ENCODE measurements around the gene SLC44A4.
"Not testable (repeated sequence)": the region's sequence is repeated elsewhere in the genome, so short reads cannot be mapped to it uniquely, and the experiment has no call there.

SLC44A4 gene

GRCh38 chr6:31861150-31861549 lies 17.6 kb downstream of the SLC44A4 start:
- peaks cover 6 to 14% of the 10 kb centered on the region in 2 donors for H3K4me1 ChIP-seq (ENCODE audit: control insufficient read depth in 1 of 2, insufficient read depth in 2 of 2, low read length in 2 of 2)
- no peak overlapping the region for H3K9ac ChIP-seq (ENCODE audit: low read depth in 1 of 2, low read length in 2 of 2)
- H3K4me3 ChIP-seq (ENCODE audit: low read depth in 1 of 2, low read length in 2 of 2) = no peak overlapping the region
- no peak overlapping the region for H3K27ac ChIP-seq (ENCODE audit: low read depth, low read length)
- no peaks in the 10 kb centered on the region for H3K27me3 ChIP-seq (ENCODE audit: control insufficient read depth in 1 of 2, insufficient read depth in 2 of 2, low read length in 2 of 2)
- H3K9me3 ChIP-seq (ENCODE audit: control insufficient read depth in 1 of 2, low read length in 2 of 2) = no peaks in the 10 kb centered on the region
- H3K36me3 ChIP-seq (ENCODE audit: control insufficient read depth in 1 of 2, insufficient read depth in 2 of 2, low read length in 2 of 2) = peaks cover 18 to 45% of the 10 kb centered on the region in 2 donors

DNA sequence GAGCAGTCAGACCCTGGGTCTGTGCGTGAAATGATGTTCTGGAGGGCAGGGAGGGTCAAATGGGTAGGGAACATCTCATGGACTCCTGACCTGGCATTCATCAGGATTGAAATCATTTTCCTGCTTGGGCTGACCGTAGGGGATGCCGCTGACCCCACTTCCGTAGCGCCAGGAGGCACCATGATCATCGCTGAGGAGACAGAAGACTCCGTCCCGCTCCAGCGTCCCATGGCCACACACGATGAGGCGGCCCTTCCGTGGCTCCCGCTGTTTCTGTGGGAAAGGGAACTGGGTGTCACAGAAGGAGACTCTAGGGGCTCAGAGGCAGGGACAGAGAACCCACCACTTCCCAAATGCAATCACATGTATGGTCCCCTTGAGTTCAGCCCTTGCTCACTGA lies 18.4 kb downstream of the SLC44A4 start:
- peaks cover 18 to 37% of the 10 kb centered on the region in 2 donors for H3K36me3 ChIP-seq (ENCODE audit: control insufficient read depth in 1 of 2, insufficient read depth in 2 of 2, low read length in 2 of 2)
- H3K9ac ChIP-seq (ENCODE audit: low read depth in 1 of 2, low read length in 2 of 2) = no peak overlapping the region
- H3K4me3 ChIP-seq (ENCODE audit: low read depth in 1 of 2, low read length in 2 of 2) = no peak overlapping the region
- no peaks in the 10 kb centered on the region for H3K9me3 ChIP-seq (ENCODE audit: control insufficient read depth in 1 of 2, low read length in 2 of 2)
- H3K27ac ChIP-seq (ENCODE audit: low read depth, low read length) = no peak overlapping the region
- H3K4me1 ChIP-seq (ENCODE audit: control insufficient read depth in 1 of 2, insufficient read depth in 2 of 2, low read length in 2 of 2) = peaks cover 6 to 14% of the 10 kb centered on the region in 2 donors
- H3K27me3 ChIP-seq (ENCODE audit: control insufficient read depth in 1 of 2, insufficient read depth in 2 of 2, low read length in 2 of 2) = no peaks in the 10 kb centered on the region

DNA sequence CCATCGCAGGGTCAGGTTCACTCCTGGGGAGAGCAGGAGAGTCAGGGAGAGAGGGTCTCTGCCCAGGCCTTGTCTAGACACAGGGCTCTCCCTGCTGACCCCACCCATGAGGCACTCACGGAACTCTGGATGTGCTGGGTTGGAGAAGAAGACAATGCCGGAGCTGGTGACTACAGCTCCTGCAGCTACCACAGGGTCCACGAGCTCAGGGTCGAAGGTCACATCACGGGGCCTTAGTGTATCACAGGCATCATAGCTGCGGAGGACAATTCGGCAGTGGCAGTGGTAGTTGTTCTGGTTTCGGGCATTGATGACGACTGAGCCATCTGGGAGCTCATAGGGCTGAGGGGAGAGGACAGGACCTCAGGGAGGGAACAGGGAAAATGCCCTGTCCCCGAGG lies 18.9 kb downstream of the SLC44A4 start:
- Histone ChIP-seq H3K9ac (ENCODE audit: low read depth in 1 of 2, low read length in 2 of 2) (no peak overlapping the region), H3K4me3 (ENCODE audit: low read depth in 1 of 2, low read length in 2 of 2) (no peak overlapping the region), H3K9me3 (ENCODE audit: control insufficient read depth in 1 of 2, low read length in 2 of 2) (no peaks in the 10 kb centered on the region), H3K27me3 (ENCODE audit: control insufficient read depth in 1 of 2, insufficient read depth in 2 of 2, low read length in 2 of 2) (no peaks in the 10 kb centered on the region), H3K27ac (ENCODE audit: low read depth, low read length) (no peak overlapping the region), H3K4me1 (ENCODE audit: control insufficient read depth in 1 of 2, insufficient read depth in 2 of 2, low read length in 2 of 2) (peaks cover 6 to 14% of the 10 kb centered on the region in 2 donors), H3K36me3 (ENCODE audit: control insufficient read depth in 1 of 2, insufficient read depth in 2 of 2, low read length in 2 of 2) (peaks cover 18 to 34% of the 10 kb centered on the region in 2 donors)

DNA sequence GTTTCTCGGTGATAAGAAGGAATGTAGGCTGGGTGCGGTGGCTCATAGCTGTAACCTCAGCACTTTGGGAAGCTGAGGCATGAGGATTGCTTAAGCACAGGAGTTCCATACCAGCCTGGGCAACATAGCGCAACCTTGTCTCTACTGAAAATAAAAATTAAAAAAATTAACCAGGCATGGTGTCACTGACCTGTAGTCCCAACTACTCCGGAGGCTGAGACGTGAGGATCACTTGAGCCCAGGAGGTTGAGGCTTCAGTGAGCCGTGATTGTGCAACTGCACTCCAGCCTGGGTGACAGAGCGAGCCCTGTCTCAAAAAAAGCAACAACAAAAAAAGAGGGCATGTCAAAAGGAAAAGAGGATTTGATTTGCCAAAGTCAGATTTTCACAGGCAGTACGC lies 20.1 kb downstream of the SLC44A4 start:
- no peak overlapping the region for H3K4me3 ChIP-seq (ENCODE audit: low read depth in 1 of 2, low read length in 2 of 2)
- no peaks in the 10 kb centered on the region for H3K27me3 ChIP-seq (ENCODE audit: control insufficient read depth in 1 of 2, insufficient read depth in 2 of 2, low read length in 2 of 2)
- H3K36me3 ChIP-seq (ENCODE audit: control insufficient read depth in 1 of 2, insufficient read depth in 2 of 2, low read length in 2 of 2) = peaks cover 18 to 34% of the 10 kb centered on the region in 2 donors
- H3K9me3 ChIP-seq (ENCODE audit: control insufficient read depth in 1 of 2, low read length in 2 of 2) = no peaks in the 10 kb centered on the region
- no peak overlapping the region for H3K27ac ChIP-seq (ENCODE audit: low read depth, low read length)
- H3K4me1 ChIP-seq (ENCODE audit: control insufficient read depth in 1 of 2, insufficient read depth in 2 of 2, low read length in 2 of 2) = peaks cover 6 to 14% of the 10 kb centered on the region in 2 donors
- H3K9ac ChIP-seq (ENCODE audit: low read depth in 1 of 2, low read length in 2 of 2) = no peak overlapping the region

DNA sequence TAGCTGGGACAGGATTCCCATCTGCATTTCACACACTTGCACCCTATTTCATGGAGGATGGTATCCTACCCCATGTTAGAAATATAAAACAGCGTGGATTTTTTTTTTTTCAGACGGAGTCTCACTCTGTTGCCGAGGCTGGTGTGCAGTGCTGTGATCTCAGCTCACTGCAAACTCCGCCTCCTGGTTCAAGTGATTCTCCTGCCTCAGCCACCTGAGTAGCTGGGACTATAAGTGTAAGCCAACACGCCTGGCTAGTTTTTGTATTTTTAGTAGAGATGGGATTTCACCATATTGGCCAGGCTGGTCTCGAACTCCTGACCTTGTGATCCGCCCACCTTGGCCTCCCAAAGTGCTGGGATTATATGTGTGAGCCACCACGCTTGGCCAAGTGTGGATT lies 21.0 kb downstream of the SLC44A4 start:
- H3K9ac ChIP-seq (ENCODE audit: low read depth in 1 of 2, low read length in 2 of 2); H3K9me3 ChIP-seq (ENCODE audit: control insufficient read depth in 1 of 2, low read length in 2 of 2); H3K27ac ChIP-seq (ENCODE audit: low read depth, low read length); H3K27me3 ChIP-seq (ENCODE audit: control insufficient read depth in 1 of 2, insufficient read depth in 2 of 2, low read length in 2 of 2); H3K4me1 ChIP-seq (ENCODE audit: control insufficient read depth in 1 of 2, insufficient read depth in 2 of 2, low read length in 2 of 2); H3K4me3 ChIP-seq (ENCODE audit: low read depth in 1 of 2, low read length in 2 of 2): not testable (repeated sequence)
- H3K36me3 ChIP-seq (ENCODE audit: control insufficient read depth in 1 of 2, insufficient read depth in 2 of 2, low read length in 2 of 2) = peaks cover 18 to 34% of the 10 kb centered on the region in 2 donors

- not testable (repeated sequence) for H3K4me1 ChIP-seq (ENCODE audit: control insufficient read depth in 1 of 2, insufficient read depth in 2 of 2, low read length in 2 of 2); H3K36me3 ChIP-seq (ENCODE audit: control insufficient read depth in 1 of 2, insufficient read depth in 2 of 2, low read length in 2 of 2); H3K27ac ChIP-seq (ENCODE audit: low read depth, low read length); H3K9ac ChIP-seq (ENCODE audit: low read depth in 1 of 2, low read length in 2 of 2); H3K27me3 ChIP-seq (ENCODE audit: control insufficient read depth in 1 of 2, insufficient read depth in 2 of 2, low read length in 2 of 2); H3K9me3 ChIP-seq (ENCODE audit: control insufficient read depth in 1 of 2, low read length in 2 of 2); H3K4me3 ChIP-seq (ENCODE audit: low read depth in 1 of 2, low read length in 2 of 2)
Measured at GRCh38 chr6:31851980-31852718, 26.6 kb downstream of the SLC44A4 start.

GRCh38 chr6:31851485-31851832 lies 27.3 kb downstream of the SLC44A4 start:
- Histone ChIP-seq H3K4me1 (ENCODE audit: control insufficient read depth in 1 of 2, insufficient read depth in 2 of 2, low read length in 2 of 2) (no peaks in the 10 kb centered on the region), H3K36me3 (ENCODE audit: control insufficient read depth in 1 of 2, insufficient read depth in 2 of 2, low read length in 2 of 2) (no peaks in the 10 kb centered on the region), H3K27ac (ENCODE audit: low read depth, low read length) (no peak overlapping the region), H3K9me3 (ENCODE audit: control insufficient read depth in 1 of 2, low read length in 2 of 2) (no peaks in the 10 kb centered on the region), H3K4me3 (ENCODE audit: low read depth in 1 of 2, low read length in 2 of 2) (no peak overlapping the region), H3K27me3 (ENCODE audit: control insufficient read depth in 1 of 2, insufficient read depth in 2 of 2, low read length in 2 of 2) (no peaks in the 10 kb centered on the region), H3K9ac (ENCODE audit: low read depth in 1 of 2, low read length in 2 of 2) (no peak overlapping the region)

- H3K27me3 ChIP-seq (ENCODE audit: control insufficient read depth in 1 of 2, insufficient read depth in 2 of 2, low read length in 2 of 2) = no peaks in the 10 kb centered on the region
Measured at GRCh38 chr6:31850765-31851484, 27.9 kb downstream of the SLC44A4 start.

GRCh38 chr6:31847276-31847978 lies 31.4 kb downstream of the SLC44A4 start:
- H3K27me3 ChIP-seq (ENCODE audit: control insufficient read depth in 1 of 2, insufficient read depth in 2 of 2, low read length in 2 of 2) = no peaks in the 10 kb centered on the region
- no peaks in the 10 kb centered on the region for H3K9me3 ChIP-seq (ENCODE audit: control insufficient read depth in 1 of 2, low read length in 2 of 2)
- H3K9ac ChIP-seq (ENCODE audit: low read depth in 1 of 2, low read length in 2 of 2) = no peak overlapping the region
- H3K4me3 ChIP-seq (ENCODE audit: low read depth in 1 of 2, low read length in 2 of 2) = no peak overlapping the region
- H3K27ac ChIP-seq (ENCODE audit: low read depth, low read length) = no peak overlapping the region
- no peaks in the 10 kb centered on the region for H3K4me1 ChIP-seq (ENCODE audit: control insufficient read depth in 1 of 2, insufficient read depth in 2 of 2, low read length in 2 of 2)
- no peaks in the 10 kb centered on the region for H3K36me3 ChIP-seq (ENCODE audit: control insufficient read depth in 1 of 2, insufficient read depth in 2 of 2, low read length in 2 of 2)

More at GRCh38 chr6:31850765-31851484, 27.9 kb downstream of the SLC44A4 start:
- Histone ChIP-seq H3K36me3 (ENCODE audit: control insufficient read depth in 1 of 2, insufficient read depth in 2 of 2, low read length in 2 of 2) (no peaks in the 10 kb centered on the region), H3K27ac (ENCODE audit: low read depth, low read length) (no peak overlapping the region), H3K4me3 (ENCODE audit: low read depth in 1 of 2, low read length in 2 of 2) (no peak overlapping the region), H3K4me1 (ENCODE audit: control insufficient read depth in 1 of 2, insufficient read depth in 2 of 2, low read length in 2 of 2) (no peaks in the 10 kb centered on the region), H3K9ac (ENCODE audit: low read depth in 1 of 2, low read length in 2 of 2) (no peak overlapping the region), H3K9me3 (ENCODE audit: control insufficient read depth in 1 of 2, low read length in 2 of 2) (no peaks in the 10 kb centered on the region)

DNA sequence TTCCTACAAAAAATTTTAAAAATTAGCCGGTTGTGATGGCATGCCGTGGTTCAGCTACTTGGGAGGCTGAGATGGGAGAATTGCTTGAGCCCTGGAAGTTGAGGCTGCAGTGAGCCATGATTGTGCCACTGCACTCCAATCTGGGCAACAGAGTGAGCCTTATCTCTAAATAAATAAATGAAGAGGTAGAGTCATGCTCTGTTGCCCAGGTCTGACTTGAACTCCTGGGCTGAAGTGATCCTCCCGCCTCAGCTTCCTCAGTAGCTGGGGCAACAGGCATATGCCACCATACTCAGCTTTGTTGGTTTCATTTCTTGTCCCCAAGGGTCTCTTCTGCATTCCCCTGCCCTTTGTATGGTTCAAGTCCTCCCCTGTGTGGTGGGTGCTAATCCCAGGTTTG lies 34.3 kb downstream of the SLC44A4 start:
- H3K4me1 ChIP-seq (ENCODE audit: control insufficient read depth in 1 of 2, insufficient read depth in 2 of 2, low read length in 2 of 2) = no peaks in the 10 kb centered on the region
- H3K27ac ChIP-seq (ENCODE audit: low read depth, low read length) = no peak overlapping the region
- H3K27me3 ChIP-seq (ENCODE audit: control insufficient read depth in 1 of 2, insufficient read depth in 2 of 2, low read length in 2 of 2) = no peaks in the 10 kb centered on the region
- H3K36me3 ChIP-seq (ENCODE audit: control insufficient read depth in 1 of 2, insufficient read depth in 2 of 2, low read length in 2 of 2) = peaks cover 4 to 12% of the 10 kb centered on the region in 2 donors
- H3K9me3 ChIP-seq (ENCODE audit: control insufficient read depth in 1 of 2, low read length in 2 of 2) = no peaks in the 10 kb centered on the region
- no peak overlapping the region for H3K4me3 ChIP-seq (ENCODE audit: low read depth in 1 of 2, low read length in 2 of 2)
- no peak overlapping the region for H3K9ac ChIP-seq (ENCODE audit: low read depth in 1 of 2, low read length in 2 of 2)
